Measurements from ENCODE around the gene ZFHX3.

Gene ZFHX3

GRCh38 chr16:72934636-72935403 is 113.1 kb downstream of the ZFHX3 start:
- DNase-seq, result no peak

- no peak for DNase-seq
Observed at GRCh38 chr16:72932677-72933335, 115.1 kb downstream of the ZFHX3 start.

GRCh38 chr16:72932050-72932449 is 115.9 kb downstream of the ZFHX3 start:
- DNase-seq, result no peak

DNA sequence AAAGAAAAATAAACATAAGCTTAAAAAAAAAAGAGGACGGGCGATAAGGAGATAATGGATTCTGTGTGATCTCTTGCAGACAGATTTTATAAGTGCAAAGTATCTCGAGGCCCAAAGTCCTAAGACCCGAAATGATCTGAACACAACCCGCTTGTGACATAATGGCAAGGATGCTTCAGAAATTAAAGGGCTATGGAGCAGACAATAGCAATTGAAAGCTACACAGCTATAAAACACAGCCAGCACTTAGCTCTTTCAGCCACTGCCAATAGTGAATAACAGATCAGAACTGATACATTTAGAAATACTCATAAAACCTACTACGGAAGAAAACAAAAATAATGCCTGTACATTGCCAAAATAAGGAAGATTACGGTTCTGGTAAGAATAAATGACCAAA is 117.5 kb downstream of the ZFHX3 start:
- DNase-seq, result no peak

DNA sequence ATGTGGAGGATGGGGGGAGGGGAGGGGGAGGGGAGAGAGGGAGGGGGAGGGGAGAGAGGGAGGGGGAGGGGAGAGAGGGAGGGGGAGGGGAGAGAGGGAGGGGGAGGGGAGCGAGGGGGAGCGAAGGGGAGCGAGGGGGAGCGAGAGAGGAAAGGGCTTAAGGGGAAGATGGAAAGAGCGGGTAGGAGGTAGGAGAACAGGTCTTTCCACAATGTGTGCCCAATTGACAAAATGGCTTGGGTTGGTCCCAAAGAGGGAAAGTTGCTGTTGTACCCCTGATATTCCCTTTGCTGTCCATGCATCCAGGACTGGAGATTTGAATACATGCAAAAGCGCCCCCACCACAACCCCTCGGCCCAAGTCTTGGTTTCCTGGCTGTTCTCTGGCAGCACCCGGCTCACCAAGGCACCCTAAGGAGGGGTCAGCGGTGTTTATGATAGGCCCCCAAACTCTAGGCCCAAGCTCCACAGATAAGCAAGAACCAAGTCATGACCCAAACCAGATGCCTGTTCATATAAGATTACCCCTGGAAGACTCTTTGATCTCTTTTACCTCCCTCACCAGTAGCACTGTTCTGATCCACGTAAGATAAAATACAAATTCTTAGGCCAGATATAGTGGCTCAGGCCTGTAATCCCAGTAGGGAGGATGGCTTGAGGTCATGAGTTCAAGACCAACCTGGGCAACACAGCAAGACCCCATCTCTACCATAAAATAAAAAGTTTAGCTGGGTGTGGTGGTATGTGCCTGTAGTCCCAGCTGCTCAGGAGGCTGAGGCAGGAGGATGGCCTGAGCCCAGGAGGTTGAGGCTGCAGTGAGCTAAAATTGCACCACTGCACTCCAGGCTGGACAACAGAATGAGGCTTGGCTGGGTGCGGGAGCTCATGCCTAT is 119.6 kb downstream of the ZFHX3 start:
- no peak for DNase-seq

GRCh38 chr16:72927199-72928089 is 120.5 kb downstream of the ZFHX3 start:
- DNase-seq, result peak in 4 of 56 donors; percentile 3 to 47 (median 30)

GRCh38 chr16:72926177-72927070 is 121.5 kb downstream of the ZFHX3 start:
- DNase-seq, result no peak

DNA sequence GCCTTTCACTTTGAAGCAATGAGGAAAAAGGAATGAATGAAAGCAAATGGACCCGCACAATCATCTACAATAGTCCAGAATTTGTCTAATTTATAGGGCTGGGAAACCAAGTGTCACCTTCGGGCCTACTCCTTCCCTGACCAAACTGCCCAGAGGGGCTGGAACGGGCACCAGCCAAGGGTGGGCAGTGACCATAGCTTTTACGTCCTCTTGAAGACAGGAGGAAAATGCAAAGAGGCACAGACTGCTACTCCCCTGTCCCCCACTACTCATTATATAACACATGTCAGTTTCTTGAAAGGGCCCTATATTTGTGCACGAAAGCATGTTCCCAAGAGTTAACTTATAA is 122.3 kb downstream of the ZFHX3 start:
- no peak for DNase-seq

GRCh38 chr16:72924927-72925630 is 122.8 kb downstream of the ZFHX3 start:
- no peak for DNase-seq

- DNase-seq, result no peak
Observed at GRCh38 chr16:72924537-72924926, 123.4 kb downstream of the ZFHX3 start.

DNA sequence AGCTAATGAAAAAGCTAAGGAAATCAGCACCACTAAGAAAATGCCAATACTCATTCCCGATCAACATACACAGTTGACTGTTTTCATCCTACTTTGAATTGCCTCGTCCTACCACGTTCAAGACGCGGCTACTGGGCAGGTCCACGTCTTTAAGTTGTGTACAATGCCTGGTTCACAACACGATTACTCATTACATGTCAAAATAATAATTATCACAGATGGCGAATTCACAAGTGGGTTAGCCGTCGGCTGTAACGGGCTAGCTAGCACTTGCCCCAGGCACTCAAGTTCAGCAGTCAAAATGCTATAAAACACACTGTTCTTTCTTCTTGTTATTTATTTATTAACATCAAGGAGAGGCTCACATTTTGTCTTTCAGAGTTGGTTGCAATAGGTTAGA is 124.2 kb downstream of the ZFHX3 start:
- no peak for DNase-seq

DNA sequence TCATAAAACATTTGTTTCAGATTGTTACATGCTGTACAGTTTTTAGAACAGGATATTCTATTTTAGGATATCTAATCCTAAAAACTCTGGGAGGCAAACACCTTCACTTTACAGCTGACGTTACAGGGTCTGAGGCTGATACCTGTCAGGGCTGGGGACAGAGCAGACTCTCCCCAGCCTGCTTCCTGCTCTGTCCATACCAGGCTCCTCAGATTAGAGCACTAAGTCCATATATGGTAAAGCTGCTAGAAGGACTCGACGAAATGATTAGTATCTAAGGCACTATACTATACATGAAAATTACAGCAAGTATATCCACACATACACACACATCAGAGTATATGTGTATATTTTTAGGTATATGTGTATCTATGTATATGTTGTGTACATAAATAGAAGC is 125.2 kb downstream of the ZFHX3 start:
- no peak for DNase-seq

DNA sequence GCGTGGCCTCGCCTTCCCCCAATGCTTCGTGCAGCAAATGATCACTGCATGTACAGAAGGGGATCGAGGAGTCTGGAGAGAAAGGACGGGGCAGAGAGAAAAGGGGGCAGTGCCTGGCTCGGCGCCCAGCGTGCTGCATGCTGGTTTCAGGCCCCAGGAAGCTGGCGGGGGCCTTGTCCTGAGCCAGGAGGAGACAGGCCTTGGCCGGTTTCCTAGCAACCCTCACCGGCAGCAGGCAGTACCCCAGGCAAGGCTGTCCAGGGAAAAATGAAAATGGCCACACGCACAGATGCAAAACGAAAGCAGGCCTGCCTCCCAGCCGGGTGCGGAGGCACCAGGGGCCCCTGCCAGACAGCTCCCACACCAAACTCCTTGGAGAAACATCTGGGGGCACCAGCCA is 126.3 kb downstream of the ZFHX3 start:
- peak in 43 of 56 donors; percentile 9 to 74 (median 41) for DNase-seq

DNA sequence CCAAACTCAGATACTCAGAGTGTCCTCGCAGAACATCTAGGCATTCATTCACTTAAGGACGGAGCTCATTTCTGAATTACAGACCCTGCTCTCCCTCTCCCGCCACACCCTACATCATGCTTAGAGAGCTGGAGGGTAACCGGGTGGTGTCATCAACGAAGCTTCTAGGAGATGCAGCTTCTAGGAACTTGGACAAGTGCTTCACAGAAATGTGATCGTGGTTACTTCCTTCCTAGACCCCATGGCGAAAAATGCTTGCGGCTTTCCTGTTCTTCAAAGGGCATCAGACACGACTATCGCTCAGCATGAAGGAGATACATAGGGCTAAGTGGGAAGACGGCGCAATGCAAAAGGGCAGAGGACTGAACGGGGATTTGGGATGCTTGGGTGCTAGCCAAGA is 126.8 kb downstream of the ZFHX3 start:
- DNase-seq, result peak in 1 of 56 donors; percentile 7

- DNase-seq, result no peak
Observed at GRCh38 chr16:72917051-72917450, 130.9 kb downstream of the ZFHX3 start.

- DNase-seq, result no peak
Observed at GRCh38 chr16:72915331-72915730, 132.6 kb downstream of the ZFHX3 start.

- no peak for DNase-seq
Observed at GRCh38 chr16:72913551-72913950, 134.4 kb downstream of the ZFHX3 start.

DNA sequence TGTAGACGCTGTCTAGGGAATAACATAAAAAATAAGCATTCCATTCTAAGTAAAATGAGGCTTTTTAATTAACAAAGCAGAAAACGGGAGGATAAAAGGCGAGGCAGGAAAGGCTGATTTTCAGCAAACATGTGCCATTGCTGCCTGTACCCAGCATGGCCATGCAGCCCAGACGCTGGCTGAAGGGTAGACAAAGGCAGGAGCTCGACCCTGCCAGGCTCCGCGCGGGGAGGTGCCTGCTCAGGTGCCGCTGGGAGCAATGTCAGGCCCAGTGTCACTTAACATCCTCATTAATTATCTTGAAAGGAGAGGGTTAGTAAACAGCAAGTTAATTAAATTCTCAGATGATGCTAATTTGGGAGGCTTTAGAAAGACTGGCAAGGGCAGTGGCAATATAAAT is 136.0 kb downstream of the ZFHX3 start:
- no peak for DNase-seq

DNA sequence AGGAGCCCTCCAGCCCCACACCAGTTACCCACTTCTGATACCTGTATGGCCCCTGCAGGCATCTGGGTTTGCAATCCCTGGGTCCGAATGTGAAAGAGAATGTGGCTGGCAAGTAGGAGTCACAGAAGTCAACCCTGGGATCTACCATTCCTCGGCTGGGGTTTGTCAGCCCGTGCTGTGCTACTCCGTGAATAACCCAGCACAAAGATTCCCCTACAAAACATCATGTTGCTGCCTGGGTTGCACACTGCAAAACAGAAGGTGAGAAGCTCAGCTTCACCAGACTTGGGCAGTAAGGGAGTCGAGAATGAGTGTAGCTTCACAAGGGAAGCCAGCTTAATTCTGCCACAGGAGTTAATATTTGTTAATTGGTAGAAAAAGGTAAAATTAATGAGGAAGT is 137.1 kb downstream of the ZFHX3 start:
- DNase-seq, result no peak
